ENCODE measurements around the gene PKLR. TPM values are rescaled to one million over a fixed set of nuclear protein-coding genes. Genes with fewer than 3 reads are reported as not detected.
A peak's percentile ranks its signal among the peaks of the same experiment; 100 is the strongest.

The PKLR gene
- total RNA-seq, 2 experiments from 2014 or later = not detected

GRCh38 chr1:155277902-155278688 is 23.1 kb downstream of the PKLR start:
- CTCF ChIA-PET = interaction anchor here (0.6 to 2.3 kb wide), 4 partner anchors 10 to 323 kb away, joined by 3 to 14 read pairs (median 4); no protein-coding TSS in a partner anchor
- Mint-ChIP-seq H3K9me3 (no peaks in the 10 kb centered on the region), H3K27ac (no peak overlapping the region), H3K27me3 (ENCODE audit: low read depth) (no peaks in the 10 kb centered on the region), H3K36me3 (ENCODE audit: low read depth) (no peaks in the 10 kb centered on the region), H3K4me1 (ENCODE audit: low read depth) (peaks cover 24% of the 10 kb centered on the region), H3K4me3 (peak overlapping the region; percentile 62)
- intact Hi-C loops (cut with micrococcal nuclease) = loop anchor here (1.0 to 10.0 kb wide), 5 partner anchors 28 to 697 kb away; partner anchors contain the start of genes ARHGEF2, ASH1L and FDPS
- peak; percentile 86 for DNase-seq

DNA sequence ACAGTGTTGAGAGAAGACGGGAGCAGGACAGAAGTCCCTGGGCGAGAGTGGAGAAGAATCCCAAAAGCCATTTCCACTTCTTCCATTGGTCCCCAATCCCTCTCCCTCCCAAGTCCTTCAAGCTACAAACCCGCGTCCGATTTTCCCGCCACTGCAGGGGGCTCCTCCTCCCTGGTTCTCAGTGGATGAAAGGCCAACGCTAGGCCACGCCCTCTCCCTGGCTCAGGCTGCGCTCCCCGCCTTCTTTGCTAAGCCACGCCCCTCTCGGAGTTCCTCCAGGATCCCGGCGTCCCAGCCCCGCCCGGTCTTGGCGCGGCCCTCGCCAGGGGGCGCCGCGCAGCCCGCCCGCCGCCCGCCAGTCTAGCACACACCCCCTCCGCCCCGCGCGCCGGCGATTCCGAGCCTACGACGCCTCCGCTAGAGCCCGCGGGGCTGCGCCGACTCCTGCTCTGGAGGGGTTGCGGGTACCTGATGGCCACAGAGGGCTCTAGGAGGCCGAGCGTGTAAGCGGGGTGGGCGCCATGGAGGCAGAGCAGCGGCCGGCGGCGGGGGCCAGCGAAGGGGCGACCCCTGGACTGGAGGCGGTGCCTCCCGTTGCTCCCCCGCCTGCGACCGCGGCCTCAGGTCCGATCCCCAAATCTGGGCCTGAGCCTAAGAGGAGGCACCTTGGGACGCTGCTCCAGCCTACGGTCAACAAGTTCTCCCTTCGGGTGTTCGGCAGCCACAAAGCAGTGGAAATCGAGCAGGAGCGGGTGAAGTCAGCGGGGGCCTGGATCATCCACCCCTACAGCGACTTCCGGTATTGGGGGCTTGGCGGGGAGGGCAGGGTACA is 24.0 kb downstream of the PKLR start, which contains the start of gene HCN3:
TSS of gene HCN3 (plus strand) at position 394 of the 832 bp plus-strand sequence. CDS start at position 522, 128 bp downstream.
- Mint-ChIP-seq H3K27me3 (ENCODE audit: low read depth) (no peaks in the 10 kb centered on the region), H3K36me3 (ENCODE audit: low read depth) (peaks cover 4% of the 10 kb centered on the region), H3K27ac (no peak within 1 kb of the TSS), H3K9me3 (no peaks in the 10 kb centered on the region), H3K4me3 (peak within 1 kb of the TSS; percentile 62), H3K4me1 (ENCODE audit: low read depth) (peaks cover 30% of the 10 kb centered on the region)
- intact Hi-C loops (cut with micrococcal nuclease) = loop anchor here (1.0 to 10.0 kb wide), 4 partner anchors 31 to 698 kb away; partner anchors contain the start of genes ARHGEF2, ASH1L and FDPS
- DNase-seq = peak; percentile 96
- CTCF ChIA-PET = interaction anchor here (0.6 to 3.1 kb wide), 7 partner anchors 11 to 46 kb away, joined by 3 to 17 read pairs (median 4); no protein-coding TSS in a partner anchor

DNA sequence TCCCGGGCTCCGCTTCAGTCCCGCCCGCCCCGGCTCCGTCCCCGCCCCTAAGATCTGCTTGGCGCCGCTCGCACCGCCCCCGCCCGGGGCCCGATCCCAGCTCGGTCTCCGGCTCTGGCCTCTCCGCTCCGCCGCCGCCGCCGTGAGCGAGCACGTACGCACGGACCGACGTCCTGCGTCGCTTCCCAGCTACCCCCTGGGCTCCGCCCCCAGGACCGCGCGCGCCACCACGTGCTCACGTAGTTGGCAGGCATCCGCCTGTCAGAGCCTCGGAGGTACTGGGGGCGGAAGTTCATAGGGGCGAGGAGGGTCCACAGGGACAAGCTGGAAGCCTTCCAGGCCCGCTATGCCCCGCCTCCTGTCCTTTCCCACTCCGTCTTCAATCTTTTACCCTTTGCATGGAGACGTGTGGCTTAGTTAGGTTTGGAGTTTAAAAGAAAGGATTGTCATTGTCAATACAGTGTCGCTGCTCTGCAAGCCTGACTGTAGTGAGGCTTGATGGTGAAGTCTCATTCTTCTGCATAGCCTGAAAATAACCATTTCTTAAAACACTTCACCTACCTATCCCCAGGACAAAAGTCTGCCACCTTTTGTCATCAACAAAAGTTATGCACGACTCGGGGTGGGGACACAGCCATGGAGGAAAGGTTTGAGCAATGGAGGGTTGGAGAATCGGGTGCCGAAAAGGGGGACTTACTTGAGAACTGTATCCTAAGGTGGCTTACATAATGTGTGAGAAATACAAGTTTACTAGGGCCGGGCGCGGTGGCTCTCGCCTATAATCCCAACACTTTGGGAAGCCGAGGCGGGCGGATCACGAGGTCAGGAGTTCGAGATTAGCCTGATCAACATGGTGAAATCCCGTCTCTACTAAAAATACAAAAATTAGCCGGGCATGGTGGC is 27.6 kb downstream of the PKLR start, which contains the start of gene CLK2:
TSS of gene CLK2 (minus strand) at position 162 of the 903 bp plus-strand sequence. CDS start 2,527 bp downstream, outside the sequence.
- peaks cover 43% of the 10 kb centered on the region for H3K4me1 Mint-ChIP-seq (ENCODE audit: low read depth)
- H3K36me3 Mint-ChIP-seq (ENCODE audit: low read depth) = peaks cover 28% of the 10 kb centered on the region
- intact Hi-C loops (cut with micrococcal nuclease) = loop anchor here (1.0 to 10.0 kb wide), 9 partner anchors 11 to 701 kb away; partner anchors contain the start of genes ARHGEF2, ASH1L, ENTREP3 and FDPS
- CTCF ChIA-PET = interaction anchor here (0.7 to 4.3 kb wide), 8 partner anchors 10 to 188 kb away, joined by 3 to 26 read pairs (median 4); partner anchors contain the start of gene FDPS
- peak; percentile 97 for DNase-seq
- H3K4me3 Mint-ChIP-seq = peak within 1 kb of the TSS; percentile 94
- H3K27me3 Mint-ChIP-seq (ENCODE audit: low read depth) = no peaks in the 10 kb centered on the region
- peak within 1 kb of the TSS; percentile 93 for H3K27ac Mint-ChIP-seq
- H3K9me3 Mint-ChIP-seq = no peaks in the 10 kb centered on the region

- CTCF ChIA-PET = interaction anchor here (0.9 to 4.3 kb wide), 7 partner anchors 9 to 188 kb away, joined by 3 to 26 read pairs (median 4); partner anchors contain the start of gene FDPS
- H3K4me1 Mint-ChIP-seq (ENCODE audit: low read depth) = peaks cover 42% of the 10 kb centered on the region
- no peaks in the 10 kb centered on the region for H3K27me3 Mint-ChIP-seq (ENCODE audit: low read depth)
- intact Hi-C loops (cut with micrococcal nuclease) = loop anchor here (1.0 to 10.0 kb wide), 9 partner anchors 10 to 702 kb away; partner anchors contain the start of genes ARHGEF2, ASH1L, ENTREP3 and FDPS
- H3K27ac Mint-ChIP-seq = peak overlapping the region; percentile 93
- no peaks in the 10 kb centered on the region for H3K9me3 Mint-ChIP-seq
- H3K4me3 Mint-ChIP-seq = peak overlapping the region; percentile 94
- peaks cover 35% of the 10 kb centered on the region for H3K36me3 Mint-ChIP-seq (ENCODE audit: low read depth)
- no peak for DNase-seq
Observed at GRCh38 chr1:155272466-155273342, 28.5 kb downstream of the PKLR start.

DNA sequence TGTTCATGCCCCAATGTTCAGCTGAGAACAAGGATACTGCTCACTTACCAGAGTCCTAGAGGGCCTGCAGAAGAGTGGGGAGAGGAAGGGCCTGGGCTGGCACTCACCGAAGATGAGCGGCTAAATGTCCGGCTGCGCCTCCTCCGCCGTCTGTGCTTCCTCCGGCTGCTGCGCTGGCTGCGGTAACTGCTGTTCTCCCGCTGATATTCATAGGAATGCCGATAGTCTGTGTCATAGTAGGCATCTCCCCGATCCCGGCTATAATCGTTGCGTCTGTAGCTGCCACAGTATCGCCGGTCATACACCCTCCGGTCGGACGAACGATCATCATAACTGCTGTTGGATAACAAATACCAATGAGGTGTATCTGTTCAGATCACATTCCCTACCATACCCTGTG is 31.9 kb downstream of the PKLR start:
- Mint-ChIP-seq H3K27ac (no peak overlapping the region), H3K36me3 (ENCODE audit: low read depth) (peaks cover 57% of the 10 kb centered on the region), H3K4me1 (ENCODE audit: low read depth) (peaks cover 28% of the 10 kb centered on the region), H3K9me3 (no peaks in the 10 kb centered on the region), H3K4me3 (no peak overlapping the region), H3K27me3 (ENCODE audit: low read depth) (no peaks in the 10 kb centered on the region)
- DNase-seq = no peak
- CTCF ChIA-PET = no interaction called here
- intact Hi-C loops (cut with micrococcal nuclease) = no loop called here

GRCh38 chr1:155268630-155269029 is 32.6 kb downstream of the PKLR start:
- intact Hi-C loops (cut with micrococcal nuclease) = no loop called here
- no peak for DNase-seq
- Mint-ChIP-seq H3K4me1 (ENCODE audit: low read depth) (peaks cover 25% of the 10 kb centered on the region), H3K27ac (no peak overlapping the region), H3K36me3 (ENCODE audit: low read depth) (peaks cover 58% of the 10 kb centered on the region), H3K27me3 (ENCODE audit: low read depth) (no peaks in the 10 kb centered on the region), H3K9me3 (no peaks in the 10 kb centered on the region), H3K4me3 (no peak overlapping the region)
- CTCF ChIA-PET = interaction anchor here (5.5 kb wide), 1 partner anchor 18 kb away, joined by 40 read pairs; no protein-coding TSS in a partner anchor

- no peak overlapping the region for H3K4me3 Mint-ChIP-seq
- CTCF ChIA-PET = interaction anchor here (1.2 to 5.5 kb wide), 3 partner anchors 9 to 19 kb away, joined by 3 to 40 read pairs (median 7); no protein-coding TSS in a partner anchor
Observed at GRCh38 chr1:155267373-155267772, 33.9 kb downstream of the PKLR start.

GRCh38 chr1:155266553-155266952 is 34.7 kb downstream of the PKLR start:
- H3K4me3 Mint-ChIP-seq = no peak overlapping the region
- CTCF ChIA-PET = interaction anchor here (1.2 to 5.5 kb wide), 4 partner anchors 10 to 57 kb away, joined by 3 to 40 read pairs (median 5); no protein-coding TSS in a partner anchor
- no peak for DNase-seq
- H3K36me3 Mint-ChIP-seq (ENCODE audit: low read depth) = peaks cover 69% of the 10 kb centered on the region
- H3K9me3 Mint-ChIP-seq = no peaks in the 10 kb centered on the region
- no peak overlapping the region for H3K27ac Mint-ChIP-seq
- peaks cover 19% of the 10 kb centered on the region for H3K4me1 Mint-ChIP-seq (ENCODE audit: low read depth)
- H3K27me3 Mint-ChIP-seq (ENCODE audit: low read depth) = no peaks in the 10 kb centered on the region
- intact Hi-C loops (cut with micrococcal nuclease) = no loop called here

More at GRCh38 chr1:155267373-155267772, 33.9 kb downstream of the PKLR start:
- Mint-ChIP-seq H3K36me3 (ENCODE audit: low read depth) (peaks cover 65% of the 10 kb centered on the region), H3K27me3 (ENCODE audit: low read depth) (no peaks in the 10 kb centered on the region), H3K9me3 (no peaks in the 10 kb centered on the region), H3K27ac (no peak overlapping the region), H3K4me1 (ENCODE audit: low read depth) (peaks cover 26% of the 10 kb centered on the region)
- no peak for DNase-seq
- intact Hi-C loops (cut with micrococcal nuclease) = no loop called here

GRCh38 chr1:155263067-155263466 is 38.2 kb downstream of the PKLR start:
- Mint-ChIP-seq H3K4me1 (ENCODE audit: low read depth) (peaks cover 27% of the 10 kb centered on the region), H3K27ac (peak overlapping the region; percentile 93), H3K9me3 (no peaks in the 10 kb centered on the region), H3K4me3 (peak overlapping the region; percentile 31), H3K27me3 (ENCODE audit: low read depth) (no peaks in the 10 kb centered on the region), H3K36me3 (ENCODE audit: low read depth) (peaks cover 58% of the 10 kb centered on the region)
- DNase-seq = no peak
- CTCF ChIA-PET = interaction anchor here (1.1 to 5.5 kb wide), 2 partner anchors 10 to 12 kb away, joined by 4 to 40 read pairs; partner anchors contain the start of gene CLK2
- intact Hi-C loops (cut with micrococcal nuclease) = loop anchor here (5.0 kb wide), 1 partner anchor 599 kb away; no protein-coding TSS in a partner anchor
